ENCODE measurements around the gene OR7G2.

Gene OR7G2

GRCh38 chr19:9107375-9107774 is at the start of gene OR7G2:
OR7G2 (minus strand) TSS chr19:9107475; CDS start chr19:9103243, 4,232 bp downstream.
- no peak for ATAC-seq
- no peak for TF ChIP-seq GLIS3 (CRISPR knock-in tag; IDR thresholded peaks at IDR 0.05)
- TF ChIP-seq CSDC2 (CRISPR knock-in tag; IDR thresholded peaks at IDR 0.05) = no peak
- no peak for TF ChIP-seq ESRRG (CRISPR knock-in tag; IDR thresholded peaks at IDR 0.05)
- TF ChIP-seq, protein P1, sequence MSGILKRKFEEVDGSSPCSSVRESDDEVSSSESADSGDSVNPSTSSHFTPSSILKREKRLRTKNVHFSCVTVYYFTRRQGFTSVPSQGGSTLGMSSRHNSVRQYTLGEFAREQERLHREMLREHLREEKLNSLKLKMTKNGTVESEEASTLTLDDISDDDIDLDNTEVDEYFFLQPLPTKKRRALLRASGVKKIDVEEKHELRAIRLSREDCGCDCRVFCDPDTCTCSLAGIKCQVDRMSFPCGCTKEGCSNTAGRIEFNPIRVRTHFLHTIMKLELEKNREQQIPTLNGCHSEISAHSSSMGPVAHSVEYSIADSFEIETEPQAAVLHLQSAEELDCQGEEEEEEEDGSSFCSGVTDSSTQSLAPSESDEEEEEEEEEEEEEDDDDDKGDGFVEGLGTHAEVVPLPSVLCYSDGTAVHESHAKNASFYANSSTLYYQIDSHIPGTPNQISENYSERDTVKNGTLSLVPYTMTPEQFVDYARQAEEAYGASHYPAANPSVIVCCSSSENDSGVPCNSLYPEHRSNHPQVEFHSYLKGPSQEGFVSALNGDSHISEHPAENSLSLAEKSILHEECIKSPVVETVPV (CRISPR knock-in tag; IDR thresholded peaks at IDR 0.05) = no peak
- TF ChIP-seq ZFP30 (CRISPR knock-in tag; IDR thresholded peaks at IDR 0.05) = no peak
- TF ChIP-seq ZNF565 (CRISPR knock-in tag; conservative IDR thresholded peaks at IDR 0.05; ENCODE audit: low read depth) = no peak
- no peak for TF ChIP-seq PPARA (CRISPR knock-in tag; IDR thresholded peaks at IDR 0.05; ENCODE audit: borderline replicate concordance)
- TF ChIP-seq RARB (CRISPR knock-in tag; IDR thresholded peaks at IDR 0.05) = no peak
- TF ChIP-seq, protein P2, sequence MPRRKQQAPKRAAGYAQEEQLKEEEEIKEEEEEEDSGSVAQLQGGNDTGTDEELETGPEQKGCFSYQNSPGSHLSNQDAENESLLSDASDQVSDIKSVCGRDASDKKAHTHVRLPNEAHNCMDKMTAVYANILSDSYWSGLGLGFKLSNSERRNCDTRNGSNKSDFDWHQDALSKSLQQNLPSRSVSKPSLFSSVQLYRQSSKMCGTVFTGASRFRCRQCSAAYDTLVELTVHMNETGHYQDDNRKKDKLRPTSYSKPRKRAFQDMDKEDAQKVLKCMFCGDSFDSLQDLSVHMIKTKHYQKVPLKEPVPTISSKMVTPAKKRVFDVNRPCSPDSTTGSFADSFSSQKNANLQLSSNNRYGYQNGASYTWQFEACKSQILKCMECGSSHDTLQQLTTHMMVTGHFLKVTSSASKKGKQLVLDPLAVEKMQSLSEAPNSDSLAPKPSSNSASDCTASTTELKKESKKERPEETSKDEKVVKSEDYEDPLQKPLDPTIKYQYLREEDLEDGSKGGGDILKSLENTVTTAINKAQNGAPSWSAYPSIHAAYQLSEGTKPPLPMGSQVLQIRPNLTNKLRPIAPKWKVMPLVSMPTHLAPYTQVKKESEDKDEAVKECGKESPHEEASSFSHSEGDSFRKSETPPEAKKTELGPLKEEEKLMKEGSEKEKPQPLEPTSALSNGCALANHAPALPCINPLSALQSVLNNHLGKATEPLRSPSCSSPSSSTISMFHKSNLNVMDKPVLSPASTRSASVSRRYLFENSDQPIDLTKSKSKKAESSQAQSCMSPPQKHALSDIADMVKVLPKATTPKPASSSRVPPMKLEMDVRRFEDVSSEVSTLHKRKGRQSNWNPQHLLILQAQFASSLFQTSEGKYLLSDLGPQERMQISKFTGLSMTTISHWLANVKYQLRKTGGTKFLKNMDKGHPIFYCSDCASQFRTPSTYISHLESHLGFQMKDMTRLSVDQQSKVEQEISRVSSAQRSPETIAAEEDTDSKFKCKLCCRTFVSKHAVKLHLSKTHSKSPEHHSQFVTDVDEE (CRISPR knock-in tag; IDR thresholded peaks at IDR 0.05) = no peak
- TF ChIP-seq, protein P3, sequence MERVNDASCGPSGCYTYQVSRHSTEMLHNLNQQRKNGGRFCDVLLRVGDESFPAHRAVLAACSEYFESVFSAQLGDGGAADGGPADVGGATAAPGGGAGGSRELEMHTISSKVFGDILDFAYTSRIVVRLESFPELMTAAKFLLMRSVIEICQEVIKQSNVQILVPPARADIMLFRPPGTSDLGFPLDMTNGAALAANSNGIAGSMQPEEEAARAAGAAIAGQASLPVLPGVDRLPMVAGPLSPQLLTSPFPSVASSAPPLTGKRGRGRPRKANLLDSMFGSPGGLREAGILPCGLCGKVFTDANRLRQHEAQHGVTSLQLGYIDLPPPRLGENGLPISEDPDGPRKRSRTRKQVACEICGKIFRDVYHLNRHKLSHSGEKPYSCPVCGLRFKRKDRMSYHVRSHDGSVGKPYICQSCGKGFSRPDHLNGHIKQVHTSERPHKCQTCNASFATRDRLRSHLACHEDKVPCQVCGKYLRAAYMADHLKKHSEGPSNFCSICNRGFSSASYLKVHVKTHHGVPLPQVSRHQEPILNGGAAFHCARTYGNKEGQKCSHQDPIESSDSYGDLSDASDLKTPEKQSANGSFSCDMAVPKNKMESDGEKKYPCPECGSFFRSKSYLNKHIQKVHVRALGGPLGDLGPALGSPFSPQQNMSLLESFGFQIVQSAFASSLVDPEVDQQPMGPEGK (CRISPR knock-in tag; IDR thresholded peaks at IDR 0.05; ENCODE audit: borderline replicate concordance) = no peak
- TF ChIP-seq BACH2 (CRISPR knock-in tag; IDR thresholded peaks at IDR 0.05; ENCODE audit: borderline replicate concordance) = no peak
- TF ChIP-seq, protein P4, sequence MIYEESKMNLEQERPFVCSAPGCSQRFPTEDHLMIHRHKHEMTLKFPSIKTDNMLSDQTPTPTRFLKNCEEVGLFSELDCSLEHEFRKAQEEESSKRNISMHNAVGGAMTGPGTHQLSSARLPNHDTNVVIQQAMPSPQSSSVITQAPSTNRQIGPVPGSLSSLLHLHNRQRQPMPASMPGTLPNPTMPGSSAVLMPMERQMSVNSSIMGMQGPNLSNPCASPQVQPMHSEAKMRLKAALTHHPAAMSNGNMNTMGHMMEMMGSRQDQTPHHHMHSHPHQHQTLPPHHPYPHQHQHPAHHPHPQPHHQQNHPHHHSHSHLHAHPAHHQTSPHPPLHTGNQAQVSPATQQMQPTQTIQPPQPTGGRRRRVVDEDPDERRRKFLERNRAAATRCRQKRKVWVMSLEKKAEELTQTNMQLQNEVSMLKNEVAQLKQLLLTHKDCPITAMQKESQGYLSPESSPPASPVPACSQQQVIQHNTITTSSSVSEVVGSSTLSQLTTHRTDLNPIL (CRISPR knock-in tag; IDR thresholded peaks at IDR 0.05; ENCODE audit: low read depth) = no peak
- TF ChIP-seq ZFP3 (CRISPR knock-in tag; IDR thresholded peaks at IDR 0.05) = no peak
- TF ChIP-seq ZNF8 (CRISPR knock-in tag; IDR thresholded peaks at IDR 0.05) = no peak
- TF ChIP-seq POU6F1 (CRISPR knock-in tag; IDR thresholded peaks at IDR 0.05; ENCODE audit: borderline replicate concordance, low read depth) = no peak

DNA sequence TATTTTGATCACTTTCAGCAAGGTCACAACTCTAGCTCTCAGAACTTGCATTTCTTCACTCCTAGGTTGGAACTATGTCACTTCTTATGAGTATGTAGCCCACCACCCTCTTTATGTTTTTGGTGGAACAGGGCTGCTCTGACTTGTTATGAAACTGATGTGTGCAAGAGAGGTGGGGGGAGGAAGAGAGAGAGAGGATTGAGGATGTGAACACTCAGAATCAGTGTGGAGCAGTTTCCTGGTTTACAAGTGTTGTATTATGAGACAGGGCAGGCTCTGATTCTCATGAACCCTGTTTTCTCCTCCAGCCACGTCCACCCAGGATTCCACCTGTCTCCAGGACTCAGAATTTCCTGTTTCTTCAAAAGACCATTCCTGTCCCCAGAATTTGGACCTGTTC is 49.0 kb upstream of the OR7G2 start:
- TF ChIP-seq ESRRG (CRISPR knock-in tag; IDR thresholded peaks at IDR 0.05) (no peak), RARB (CRISPR knock-in tag; IDR thresholded peaks at IDR 0.05) (no peak), ZNF8 (CRISPR knock-in tag; IDR thresholded peaks at IDR 0.05) (no peak), POU6F1 (CRISPR knock-in tag; IDR thresholded peaks at IDR 0.05; ENCODE audit: borderline replicate concordance, low read depth) (no peak), TCF4 (CRISPR knock-in tag; IDR thresholded peaks at IDR 0.05; ENCODE audit: borderline replicate concordance) (no peak), OSR1 (CRISPR knock-in tag; IDR thresholded peaks at IDR 0.05) (no peak), ZNF565 (CRISPR knock-in tag; conservative IDR thresholded peaks at IDR 0.05; ENCODE audit: low read depth) (no peak), ZFP30 (CRISPR knock-in tag; IDR thresholded peaks at IDR 0.05) (no peak)
- TF ChIP-seq, protein P3 (CRISPR knock-in tag; IDR thresholded peaks at IDR 0.05; ENCODE audit: borderline replicate concordance) = no peak
- TF ChIP-seq, protein P2 (CRISPR knock-in tag; IDR thresholded peaks at IDR 0.05) = no peak
- ATAC-seq = no peak
